MM.1S (cell line): Measurements from ENCODE around the gene UNC5A.

Source experiments
- DNase-seq: peaks from one replicate; pipeline ENCODE4 v3.0.0-alpha.2; 2015
- H2AFZ ChIP-seq: fragments of 300-600 bp; sonication (generic); 2 replicates; pipeline ENCODE4 v1.6.0; 2016; ENCODE audit warnings: antibody characterized with exemption, low read length
- H3F3A ChIP-seq: fragments of 300-600 bp; sonication (generic); 2 replicates; pipeline ENCODE4 v1.6.1; 2016; ENCODE audit warnings: mild to moderate bottlenecking, antibody characterized with exemption, low read length, moderate library complexity, mixed read lengths; ENCODE audit not compliant: insufficient read depth
- H3K27ac ChIP-seq: fragments of 300-600 bp; sonication (generic); 2 replicates; pipeline ENCODE4 v1.5.1; 2016; ENCODE audit warnings: mild to moderate bottlenecking, low read length
- H3K27me3 ChIP-seq: fragments of 300-600 bp; sonication (generic); replicated peaks from 2 replicates; pipeline ENCODE4 v1.6.0; 2016; ENCODE audit warnings: low read length; ENCODE audit not compliant: insufficient read depth
- H3K36me3 ChIP-seq: fragments of 300-600 bp; sonication (generic); replicated peaks from 2 replicates; pipeline ENCODE4 v1.6.1; 2016; ENCODE audit warnings: mild to moderate bottlenecking, low read length, mixed read lengths; ENCODE audit not compliant: insufficient read depth
- H3K4me1 ChIP-seq: fragments of 300-600 bp; sonication (generic); 2 replicates; pipeline ENCODE4 v1.6.1; 2016; ENCODE audit warnings: low read length, mixed read lengths
- H3K4me2 ChIP-seq: fragments of 300-600 bp; sonication (generic); 2 replicates; pipeline ENCODE4 v1.6.0; 2016; ENCODE audit warnings: low read depth, low read length
- H3K4me3 ChIP-seq: fragments of 300-600 bp; sonication (generic); 2 replicates; pipeline ENCODE4 v1.5.1; 2016; ENCODE audit warnings: low read length, mixed read lengths
- H3K79me2 ChIP-seq: fragments of 300-600 bp; sonication (generic); 2 replicates; pipeline ENCODE4 v1.6.1; 2016; ENCODE audit warnings: mixed run types, low read length, mixed read lengths
- H3K9ac ChIP-seq: fragments of 300-600 bp; sonication (generic); 2 replicates; pipeline ENCODE4 v1.6.1; 2016; ENCODE audit warnings: low read length, mixed read lengths
- H3K9me2 ChIP-seq: fragments of 300-600 bp; sonication (generic); replicated peaks from 2 replicates; pipeline ENCODE4 v1.6.1; 2016; ENCODE audit warnings: mild to moderate bottlenecking, low read length, mixed read lengths; ENCODE audit not compliant: insufficient read depth
- H3K9me3 ChIP-seq: fragments of 300-600 bp; sonication (generic); replicated peaks from 2 replicates; pipeline ENCODE4 v1.6.1; 2016; ENCODE audit warnings: mild to moderate bottlenecking, low read length, mixed read lengths; ENCODE audit not compliant: insufficient read depth
- H4K20me1 ChIP-seq: fragments of 300-600 bp; sonication (generic); 2 replicates; pipeline ENCODE4 v1.6.1; 2016; ENCODE audit warnings: mild to moderate bottlenecking, low read length, moderate library complexity, mixed read lengths; ENCODE audit not compliant: insufficient read depth
- CTCF ChIP-seq: fragments of 300-600 bp; sonication (generic); IDR thresholded peaks from 2 replicates; pipeline ENCODE4 v1.5.1; 2016; ENCODE audit warnings: antibody characterized with exemption, low read length, mixed read lengths
- EZH2 ChIP-seq: fragments of 300-600 bp; sonication (generic); optimal IDR thresholded peaks from 2 replicates; pipeline ENCODE3; 2017; ENCODE audit warnings: low read depth, mild to moderate bottlenecking, antibody characterized with exemption, low read length, mixed read lengths
- EZH2phosphoT487 ChIP-seq: fragments of 300-600 bp; sonication (generic); IDR thresholded peaks from 2 replicates; pipeline ENCODE4 v1.6.1; 2018; ENCODE audit warnings: antibody characterized with exemption, low read length

Gene UNC5A

GRCh38 chr5:176831425-176831824 lies 21.1 kb downstream of the UNC5A start:
- Histone ChIP-seq H2AFZ (no peak overlapping the region), H3K9me2 (no peaks in the 10 kb centered on the region), H3K79me2 (no peaks in the 10 kb centered on the region), H3K4me3 (no peak overlapping the region), H3K36me3 (no peaks in the 10 kb centered on the region), H3K9ac (no peak overlapping the region), H3F3A (no peaks in the 10 kb centered on the region), H3K27ac (no peak overlapping the region), H4K20me1 (no peaks in the 10 kb centered on the region), H3K9me3 (no peaks in the 10 kb centered on the region), H3K4me1 (no peaks in the 10 kb centered on the region), H3K27me3 (peaks cover 51% of the 10 kb centered on the region), H3K4me2 (no peak overlapping the region)
- TF ChIP-seq EZH2phosphoT487: no peak
- DNase-seq: no peak

GRCh38 chr5:176832162-176832561 lies 21.8 kb downstream of the UNC5A start:
- no peak overlapping the region for H3K9ac ChIP-seq
- H3K36me3 ChIP-seq: no peaks in the 10 kb centered on the region
- H3F3A ChIP-seq: no peaks in the 10 kb centered on the region
- DNase-seq: no peak
- H3K27ac ChIP-seq: no peak overlapping the region
- H3K9me2 ChIP-seq: no peaks in the 10 kb centered on the region
- H2AFZ ChIP-seq: no peak overlapping the region
- no peak overlapping the region for H3K4me2 ChIP-seq
- H3K79me2 ChIP-seq: no peaks in the 10 kb centered on the region
- H3K4me1 ChIP-seq: no peaks in the 10 kb centered on the region
- TF ChIP-seq CTCF (no peak), EZH2 (no peak), EZH2phosphoT487 (no peak)
- no peaks in the 10 kb centered on the region for H3K9me3 ChIP-seq
- peaks cover 55% of the 10 kb centered on the region for H3K27me3 ChIP-seq
- no peak overlapping the region for H3K4me3 ChIP-seq
- no peaks in the 10 kb centered on the region for H4K20me1 ChIP-seq

GRCh38 chr5:176833286-176833685 lies 22.9 kb downstream of the UNC5A start:
- Histone ChIP-seq H3K36me3 (no peaks in the 10 kb centered on the region), H3K27me3 (peaks cover 49% of the 10 kb centered on the region), H3K27ac (no peak overlapping the region), H3K9me2 (no peaks in the 10 kb centered on the region), H3K4me3 (no peak overlapping the region), H3K79me2 (no peaks in the 10 kb centered on the region), H3K9ac (no peak overlapping the region), H3K4me1 (no peaks in the 10 kb centered on the region), H4K20me1 (no peaks in the 10 kb centered on the region), H3F3A (no peaks in the 10 kb centered on the region), H2AFZ (no peak overlapping the region), H3K9me3 (no peaks in the 10 kb centered on the region), H3K4me2 (no peak overlapping the region)
- DNase-seq: no peak
- TF ChIP-seq EZH2 (no peak), EZH2phosphoT487 (no peak), CTCF (no peak)

- no peaks in the 10 kb centered on the region for H3K9me2 ChIP-seq
- no peak overlapping the region for H3K4me3 ChIP-seq
- H3K4me2 ChIP-seq: no peak overlapping the region
- TF ChIP-seq EZH2 (no peak), CTCF (no peak), EZH2phosphoT487 (no peak)
- H3K79me2 ChIP-seq: no peaks in the 10 kb centered on the region
- no peaks in the 10 kb centered on the region for H4K20me1 ChIP-seq
- H3K36me3 ChIP-seq: no peaks in the 10 kb centered on the region
- no peak overlapping the region for H3K9ac ChIP-seq
- H3K9me3 ChIP-seq: no peaks in the 10 kb centered on the region
- DNase-seq: no peak
- no peak overlapping the region for H2AFZ ChIP-seq
- peaks cover 67% of the 10 kb centered on the region for H3K27me3 ChIP-seq
- H3K27ac ChIP-seq: no peak overlapping the region
- H3K4me1 ChIP-seq: no peaks in the 10 kb centered on the region
- H3F3A ChIP-seq: no peaks in the 10 kb centered on the region
Measured at GRCh38 chr5:176835918-176836317, 25.6 kb downstream of the UNC5A start.
